Tibial nerve (tissue), 3 donors: ENCODE measurements around the gene SLC17A2.

ENCODE experiments used
- POLR2A ChIP-seq, 2 donors: fragments of 450-650 bp; IDR thresholded peaks; one replicate each; pipeline ENCODE4 v1.6.1; 2017; ENCODE audit warnings: antibody characterized with exemption in 2 of 2, mild to moderate bottlenecking in 2 of 2, moderate library complexity in 2 of 2
- TF ChIP-seq, protein P1 (sequence below), 5 experiments: fragments of 200-600 bp in 3 of 5; fragments of 450-650 bp in 2 of 5; sonication (generic) in 3 of 5; IDR thresholded peaks; one replicate each; pipeline ENCODE4 v1.5.1; 2016 to 2019; ENCODE audit warnings: antibody characterized with exemption in 5 of 5, mild to moderate bottlenecking in 3 of 5, moderate library complexity in 2 of 5

- TF ChIP-seq POLR2A (IDR thresholded peaks at IDR 0.05): no peak
- TF ChIP-seq, protein P1, sequence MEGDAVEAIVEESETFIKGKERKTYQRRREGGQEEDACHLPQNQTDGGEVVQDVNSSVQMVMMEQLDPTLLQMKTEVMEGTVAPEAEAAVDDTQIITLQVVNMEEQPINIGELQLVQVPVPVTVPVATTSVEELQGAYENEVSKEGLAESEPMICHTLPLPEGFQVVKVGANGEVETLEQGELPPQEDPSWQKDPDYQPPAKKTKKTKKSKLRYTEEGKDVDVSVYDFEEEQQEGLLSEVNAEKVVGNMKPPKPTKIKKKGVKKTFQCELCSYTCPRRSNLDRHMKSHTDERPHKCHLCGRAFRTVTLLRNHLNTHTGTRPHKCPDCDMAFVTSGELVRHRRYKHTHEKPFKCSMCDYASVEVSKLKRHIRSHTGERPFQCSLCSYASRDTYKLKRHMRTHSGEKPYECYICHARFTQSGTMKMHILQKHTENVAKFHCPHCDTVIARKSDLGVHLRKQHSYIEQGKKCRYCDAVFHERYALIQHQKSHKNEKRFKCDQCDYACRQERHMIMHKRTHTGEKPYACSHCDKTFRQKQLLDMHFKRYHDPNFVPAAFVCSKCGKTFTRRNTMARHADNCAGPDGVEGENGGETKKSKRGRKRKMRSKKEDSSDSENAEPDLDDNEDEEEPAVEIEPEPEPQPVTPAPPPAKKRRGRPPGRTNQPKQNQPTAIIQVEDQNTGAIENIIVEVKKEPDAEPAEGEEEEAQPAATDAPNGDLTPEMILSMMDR (IDR thresholded peaks at IDR 0.05): no peak
Observed at GRCh38 chr6:25863360-25863759, 67.1 kb downstream of the SLC17A2 start.
